Measurements from ENCODE around the gene DUSP11. TPM values are rescaled to one million over a fixed set of nuclear protein-coding genes. Genes with fewer than 3 reads are reported as not detected.
"Not testable (repeated sequence)": the region's sequence is repeated elsewhere in the genome, so short reads cannot be mapped to it uniquely, and the experiment has no call there.

The DUSP11 gene
- total RNA-seq, 1 experiment from 2014 or later, result 30.4 TPM

DNA sequence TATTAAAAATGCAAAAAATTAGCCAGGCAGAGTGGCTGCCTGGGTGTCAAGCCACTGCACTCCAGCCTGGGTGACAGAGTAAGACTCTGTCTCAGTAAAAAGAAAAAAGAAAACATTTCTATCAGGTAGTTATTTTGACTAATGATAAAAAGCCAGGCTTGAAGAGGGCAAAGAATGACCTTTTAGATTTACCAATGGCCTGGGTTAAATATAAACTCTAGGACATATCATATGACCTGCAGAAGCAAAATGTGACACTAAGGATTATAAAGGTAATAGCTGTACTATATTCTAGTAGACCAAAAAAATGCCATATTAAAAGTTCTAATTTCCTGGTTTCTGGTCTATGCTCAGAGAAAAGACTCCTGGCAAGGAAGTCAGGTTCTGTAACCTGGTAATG, 32.7 kb upstream of the DUSP11 start:
- Histone ChIP-seq H3K9me3 (ENCODE audit: low read length) (no peaks in the 10 kb centered on the region), H3K36me3 (ENCODE audit: low read depth, low read length) (no peaks in the 10 kb centered on the region), H3K27me3 (ENCODE audit: low read length) (no peaks in the 10 kb centered on the region), H3K79me2 (ENCODE audit: low read length) (no peaks in the 10 kb centered on the region), H3F3A (ENCODE audit: low read length, unreplicated experiment) (no peaks in the 10 kb centered on the region), H3K4me1 (ENCODE audit: insufficient read depth, low read length) (no peaks in the 10 kb centered on the region), H3K27ac (ENCODE audit: low read length) (no peak overlapping the region), H3K9ac (ENCODE audit: low read length) (no peak overlapping the region), H4K20me1 (ENCODE audit: low read length) (no peaks in the 10 kb centered on the region), H3K4me3 (ENCODE audit: low read length) (no peak overlapping the region), H2AFZ (ENCODE audit: low read length) (no peak overlapping the region), H3K9me2 (replicated peaks; ENCODE audit: low read length) (no peaks in the 10 kb centered on the region), H3K4me2 (ENCODE audit: low read length) (no peak overlapping the region)
- intact Hi-C loops (cut with micrococcal nuclease), result no loop called here
- no TSS peak for BruUV-seq (replicated peaks)
- POLR2A ChIA-PET (ENCODE audit: unreplicated experiment), result no interaction called here
- TF ChIP-seq EZH2phosphoT487 (IDR thresholded peaks at IDR 0.05; ENCODE audit: borderline replicate concordance, low read length) (no peak), EZH2 (IDR thresholded peaks at IDR 0.05; ENCODE audit: low read length, unreplicated experiment) (no peak)
- TF ChIP-seq, protein P1, sequence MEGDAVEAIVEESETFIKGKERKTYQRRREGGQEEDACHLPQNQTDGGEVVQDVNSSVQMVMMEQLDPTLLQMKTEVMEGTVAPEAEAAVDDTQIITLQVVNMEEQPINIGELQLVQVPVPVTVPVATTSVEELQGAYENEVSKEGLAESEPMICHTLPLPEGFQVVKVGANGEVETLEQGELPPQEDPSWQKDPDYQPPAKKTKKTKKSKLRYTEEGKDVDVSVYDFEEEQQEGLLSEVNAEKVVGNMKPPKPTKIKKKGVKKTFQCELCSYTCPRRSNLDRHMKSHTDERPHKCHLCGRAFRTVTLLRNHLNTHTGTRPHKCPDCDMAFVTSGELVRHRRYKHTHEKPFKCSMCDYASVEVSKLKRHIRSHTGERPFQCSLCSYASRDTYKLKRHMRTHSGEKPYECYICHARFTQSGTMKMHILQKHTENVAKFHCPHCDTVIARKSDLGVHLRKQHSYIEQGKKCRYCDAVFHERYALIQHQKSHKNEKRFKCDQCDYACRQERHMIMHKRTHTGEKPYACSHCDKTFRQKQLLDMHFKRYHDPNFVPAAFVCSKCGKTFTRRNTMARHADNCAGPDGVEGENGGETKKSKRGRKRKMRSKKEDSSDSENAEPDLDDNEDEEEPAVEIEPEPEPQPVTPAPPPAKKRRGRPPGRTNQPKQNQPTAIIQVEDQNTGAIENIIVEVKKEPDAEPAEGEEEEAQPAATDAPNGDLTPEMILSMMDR (conservative IDR thresholded peaks at IDR 0.05; ENCODE audit: low read depth, low read length), result no peak
- CTCF ChIA-PET, result no interaction called here
- DNase-seq (no peak), ATAC-seq (no peak)

DNA sequence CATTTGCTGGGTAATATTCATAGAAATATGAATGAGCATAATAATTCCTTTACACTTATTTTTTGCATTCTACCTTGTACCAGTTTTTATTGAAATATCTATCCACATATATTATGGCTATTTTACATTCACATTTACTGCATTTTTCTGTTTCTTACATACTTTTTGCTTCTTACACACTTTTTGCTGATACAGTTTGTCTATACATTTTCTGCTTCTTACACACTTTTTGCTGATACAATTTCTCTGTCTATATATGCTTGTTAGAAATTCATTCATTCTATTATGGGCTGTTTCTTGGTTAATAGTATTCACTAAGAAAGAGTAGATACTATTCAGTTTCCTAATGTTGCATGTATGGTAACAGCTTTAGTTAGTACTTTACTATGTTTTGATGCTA, 32.0 kb upstream of the DUSP11 start:
- Histone ChIP-seq H3F3A (ENCODE audit: low read length, unreplicated experiment) (no peaks in the 10 kb centered on the region), H4K20me1 (ENCODE audit: low read length) (no peaks in the 10 kb centered on the region), H3K4me1 (ENCODE audit: insufficient read depth, low read length) (no peaks in the 10 kb centered on the region), H3K9ac (ENCODE audit: low read length) (no peak overlapping the region), H3K9me2 (replicated peaks; ENCODE audit: low read length) (no peaks in the 10 kb centered on the region), H3K79me2 (ENCODE audit: low read length) (no peaks in the 10 kb centered on the region), H3K27me3 (ENCODE audit: low read length) (no peaks in the 10 kb centered on the region), H3K27ac (ENCODE audit: low read length) (no peak overlapping the region), H2AFZ (ENCODE audit: low read length) (no peak overlapping the region), H3K9me3 (ENCODE audit: low read length) (no peaks in the 10 kb centered on the region), H3K4me3 (ENCODE audit: low read length) (no peak overlapping the region), H3K4me2 (ENCODE audit: low read length) (no peak overlapping the region), H3K36me3 (ENCODE audit: low read depth, low read length) (no peaks in the 10 kb centered on the region)
- no peak for ATAC-seq
- no peak for DNase-seq
- no TSS peak for BruUV-seq (replicated peaks)
- intact Hi-C loops (cut with micrococcal nuclease), result no loop called here
- TF ChIP-seq EZH2phosphoT487 (IDR thresholded peaks at IDR 0.05; ENCODE audit: borderline replicate concordance, low read length), result no peak
- TF ChIP-seq EZH2 (IDR thresholded peaks at IDR 0.05; ENCODE audit: low read length, unreplicated experiment), result no peak
- TF ChIP-seq, protein P1 (conservative IDR thresholded peaks at IDR 0.05; ENCODE audit: low read depth, low read length), result no peak
- ChIA-PET CTCF (no interaction called here), POLR2A (ENCODE audit: unreplicated experiment) (no interaction called here)

DNA sequence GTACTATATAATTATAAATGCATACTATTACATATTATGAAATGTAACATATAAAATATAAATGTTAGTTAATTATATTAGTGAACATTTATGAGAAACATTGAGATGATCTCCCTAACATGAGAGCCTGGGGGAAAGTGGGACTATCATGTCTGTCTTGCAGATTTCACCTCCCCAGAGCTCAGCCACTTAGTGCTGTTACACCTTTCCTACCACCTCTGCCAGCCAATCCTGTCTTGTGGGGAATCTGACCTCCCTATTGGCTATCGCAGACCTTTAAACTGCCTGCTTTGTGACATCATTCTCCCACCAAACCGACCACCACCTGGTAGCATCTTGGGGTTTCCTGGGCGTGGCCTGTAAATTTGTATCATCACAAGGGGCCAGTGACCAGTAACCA, 4.0 kb upstream of the DUSP11 start, which contains the start of gene C2orf78:
C2orf78 (plus strand) TSS at position 301 of the 400 bp plus-strand sequence. CDS start 127 bp downstream, outside the sequence.
- H3K4me3 ChIP-seq (ENCODE audit: low read length); H3K27me3 ChIP-seq (ENCODE audit: low read length); H3F3A ChIP-seq (ENCODE audit: low read length, unreplicated experiment); H3K9me2 ChIP-seq (replicated peaks; ENCODE audit: low read length); H3K4me2 ChIP-seq (ENCODE audit: low read length); H3K9ac ChIP-seq (ENCODE audit: low read length); CTCF ChIA-PET; ATAC-seq; DNase-seq; POLR2A ChIA-PET (ENCODE audit: unreplicated experiment); BruUV-seq (replicated peaks); H3K4me1 ChIP-seq (ENCODE audit: insufficient read depth, low read length); intact Hi-C loops (cut with micrococcal nuclease); H4K20me1 ChIP-seq (ENCODE audit: low read length); H3K9me3 ChIP-seq (ENCODE audit: low read length); H3K27ac ChIP-seq (ENCODE audit: low read length); H3K36me3 ChIP-seq (ENCODE audit: low read depth, low read length); H3K79me2 ChIP-seq (ENCODE audit: low read length): not testable (repeated sequence)
- H2AFZ ChIP-seq (ENCODE audit: low read length), result peak within 1 kb of the TSS; percentile 79

DNA sequence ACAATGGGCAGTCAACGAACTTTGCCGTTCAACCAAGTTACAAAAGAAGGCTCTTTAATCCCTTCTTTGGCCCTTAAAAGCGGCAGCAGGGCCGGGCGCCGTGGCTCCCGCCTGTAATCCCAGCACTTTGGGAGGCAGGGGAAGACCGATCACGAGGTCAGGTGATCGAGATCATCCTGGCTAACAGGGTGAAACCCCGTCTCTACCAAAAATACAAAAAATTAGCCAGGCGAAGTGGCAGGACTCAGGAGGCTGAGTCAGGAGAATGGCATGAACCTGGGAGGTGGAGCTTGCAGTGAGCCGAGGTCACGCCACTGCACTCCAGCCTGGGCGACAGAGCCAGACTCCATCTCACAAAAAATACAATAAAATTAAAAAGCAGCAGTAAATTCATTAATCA, 3.5 kb upstream of the DUSP11 start:
- H3K36me3 ChIP-seq (ENCODE audit: low read depth, low read length); H3K27ac ChIP-seq (ENCODE audit: low read length); H3K4me3 ChIP-seq (ENCODE audit: low read length); ATAC-seq; CTCF ChIA-PET; POLR2A ChIA-PET (ENCODE audit: unreplicated experiment); BruUV-seq (replicated peaks); H3K9me2 ChIP-seq (replicated peaks; ENCODE audit: low read length); H4K20me1 ChIP-seq (ENCODE audit: low read length); H3K4me2 ChIP-seq (ENCODE audit: low read length); H3K27me3 ChIP-seq (ENCODE audit: low read length); H3F3A ChIP-seq (ENCODE audit: low read length, unreplicated experiment); H3K4me1 ChIP-seq (ENCODE audit: insufficient read depth, low read length); intact Hi-C loops (cut with micrococcal nuclease); H3K9me3 ChIP-seq (ENCODE audit: low read length); H3K9ac ChIP-seq (ENCODE audit: low read length): not testable (repeated sequence)
- DNase-seq, result peak; percentile 32
- Histone ChIP-seq H2AFZ (ENCODE audit: low read length) (peak overlapping the region; percentile 79), H3K79me2 (ENCODE audit: low read length) (peaks cover 15% of the 10 kb centered on the region)

Data from PC-3 (cell line).